Measurements from ENCODE around the gene TRIM16.

DNA sequence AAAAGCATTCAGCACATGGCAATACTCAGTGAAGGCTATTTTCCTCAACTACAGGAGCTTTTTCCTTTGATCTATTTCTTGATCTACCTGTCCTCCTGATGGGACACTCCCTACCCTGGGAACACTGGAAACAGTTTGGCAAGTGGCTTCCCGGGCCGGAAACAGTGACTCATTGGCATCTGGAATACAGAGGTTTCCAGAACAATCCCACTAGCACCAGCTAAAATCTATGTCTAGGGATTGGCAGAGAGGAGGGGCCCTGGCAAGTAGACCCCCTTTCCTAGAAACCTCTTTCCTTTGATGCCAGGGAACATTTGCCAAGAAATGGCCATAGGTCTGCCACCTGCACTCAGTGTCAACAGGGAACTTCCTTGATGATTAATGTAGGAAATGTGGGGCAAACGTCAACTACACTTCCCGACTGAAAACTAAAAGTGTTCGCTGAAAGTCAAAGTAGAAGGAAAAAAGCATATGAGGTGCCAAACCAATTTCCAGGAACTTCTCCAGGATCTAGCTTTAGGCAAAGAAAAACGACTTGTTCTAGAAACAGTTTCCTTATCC, 34.2 kb downstream of the TRIM16 start:
- TF ChIP-seq ZNF561 (tag by site-specific recombination; IDR thresholded peaks at IDR 0.05; ENCODE audit: borderline replicate concordance): no peak
- no peak for TF ChIP-seq CTCF (tag by site-specific recombination; IDR thresholded peaks at IDR 0.05)
- no peak for TF ChIP-seq MZF1 (tag by site-specific recombination; IDR thresholded peaks at IDR 0.05; ENCODE audit: borderline replicate concordance)
